ENCODE measurements around the gene MSH5.
A peak's percentile ranks its signal among the peaks of the same experiment; 100 is the strongest.
"Not testable (repeated sequence)": the region's sequence is repeated elsewhere in the genome, so short reads cannot be mapped to it uniquely, and the experiment has no call there.

Gene MSH5

GRCh38 chr6:31739639-31740396 lies at the start of gene MSH5:
Gene MSH5 (plus strand): TSS chr6:31740005. CDS start chr6:31740467, 462 bp downstream.
- DNase-seq, result peak; percentile 69 to 99 (median 95)

- DNase-seq, result peak in 13 of 56 donors; percentile 3 to 38 (median 15)
Measured at GRCh38 chr6:31690231-31691077, 49.4 kb upstream of the MSH5 start.

- no peak for DNase-seq
Measured at GRCh38 chr6:31691078-31691463, 48.7 kb upstream of the MSH5 start.

GRCh38 chr6:31691564-31692108 lies 48.2 kb upstream of the MSH5 start:
- no peak for DNase-seq

- peak in 1 of 56 donors; percentile 6 for DNase-seq
Measured at GRCh38 chr6:31692353-31692752, 47.5 kb upstream of the MSH5 start.

- no peak for DNase-seq
Measured at GRCh38 chr6:31692886-31693285, 46.9 kb upstream of the MSH5 start.

GRCh38 chr6:31693535-31693934 lies 46.3 kb upstream of the MSH5 start:
- no peak for DNase-seq

- DNase-seq, result no peak
Measured at GRCh38 chr6:31697555-31697954, 42.2 kb upstream of the MSH5 start.

GRCh38 chr6:31700740-31701401 lies 38.9 kb upstream of the MSH5 start:
- no peak for DNase-seq

- no peak for DNase-seq
Measured at GRCh38 chr6:31701666-31702404, 38.0 kb upstream of the MSH5 start.

- DNase-seq, result peak in 1 of 56 donors; percentile 62
Measured at GRCh38 chr6:31702405-31702818, 37.4 kb upstream of the MSH5 start.

- peak; percentile 73 to 99 (median 96) for DNase-seq
Measured at GRCh38 chr6:31702819-31703716, 36.7 kb upstream of the MSH5 start, which contains the start of gene ABHD16A. Gene ABHD16A (minus strand): TSS chr6:31703324. CDS start chr6:31703281, 43 bp downstream.

- no peak for DNase-seq
Measured at GRCh38 chr6:31705931-31706330, 33.9 kb upstream of the MSH5 start.

- no peak for DNase-seq
Measured at GRCh38 chr6:31706599-31706998, 33.2 kb upstream of the MSH5 start, which contains the start of gene LY6G6F. Gene LY6G6F (plus strand): TSS chr6:31706866. CDS start chr6:31706907, 41 bp downstream.

GRCh38 chr6:31707701-31708100 lies 32.1 kb upstream of the MSH5 start:
- no peak for DNase-seq

GRCh38 chr6:31708224-31708623 lies 31.6 kb upstream of the MSH5 start:
- DNase-seq, result no peak

- DNase-seq, result not testable (repeated sequence)
Measured at GRCh38 chr6:31709157-31709556, 30.6 kb upstream of the MSH5 start.

GRCh38 chr6:31710523-31711219 lies 29.1 kb upstream of the MSH5 start:
- no peak for DNase-seq

- no peak for DNase-seq
Measured at GRCh38 chr6:31711233-31711632, 28.6 kb upstream of the MSH5 start.

Data from nucleus accumbens (tissue), 56 donors.